HG02610 (cell line): ENCODE results near the gene GPR143.
"Not testable (repeated sequence)": the region's sequence is repeated elsewhere in the genome, so short reads cannot be mapped to it uniquely, and the experiment has no call there.

Source experiments
- ATAC-seq: cut with Tn5 transposase; IDR thresholded peaks from one replicate; pipeline ENCODE4 v1.9.1; 2021; ENCODE audit warnings: mild to moderate bottlenecking, moderate library complexity; ENCODE audit not compliant: unreplicated experiment

GPR143 gene

DNA sequence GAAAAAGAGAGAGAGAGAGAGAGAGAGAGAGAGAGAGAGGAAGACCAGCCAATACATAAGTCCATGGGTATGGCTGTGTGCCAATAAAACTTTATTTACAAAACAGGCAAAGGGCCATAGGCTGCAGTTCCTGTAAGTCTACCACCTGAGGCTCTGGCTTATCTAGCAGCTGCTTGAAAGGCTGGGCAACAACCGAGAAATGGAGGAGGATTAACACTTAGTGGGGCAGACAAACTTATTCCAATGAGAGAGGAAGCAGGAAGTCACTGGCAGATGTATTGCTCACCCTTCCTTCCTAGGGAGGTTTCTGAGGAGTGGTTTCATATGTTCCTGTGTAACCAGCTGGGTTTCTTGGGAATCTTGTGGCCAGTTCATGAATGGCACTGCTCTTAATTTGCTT is 4.7 kb upstream of the GPR143 start:
- ATAC-seq: no peak

- not testable (repeated sequence) for ATAC-seq
These were observed 2.7 kb upstream of the GPR143 start for GRCh38 chrX:9768321-9768839.

DNA sequence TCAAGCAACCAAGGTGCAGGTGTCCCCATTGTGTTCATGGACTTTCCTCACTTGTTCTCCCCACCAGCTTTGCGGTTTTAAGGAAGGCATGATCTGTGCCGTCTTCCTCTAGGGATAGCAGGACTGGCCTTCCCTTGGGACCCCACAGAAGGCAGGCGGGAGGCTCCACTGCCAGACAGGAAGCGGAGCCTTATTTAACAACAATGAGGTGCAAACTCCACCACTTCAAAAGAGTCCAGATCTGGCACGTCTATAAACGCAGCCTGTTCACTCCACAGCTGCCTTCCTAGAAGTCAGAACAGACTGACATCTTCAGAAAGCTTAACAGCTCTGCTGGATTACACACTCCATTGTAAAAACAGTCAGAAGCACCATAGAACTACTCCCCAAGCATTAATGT is 1.7 kb upstream of the GPR143 start:
- no peak for ATAC-seq

- ATAC-seq: no peak
These were observed 443 bp downstream of the GPR143 start for GRCh38 chrX:9765072-9765736.

GRCh38 chrX:9759337-9759736 is 6.3 kb downstream of the GPR143 start:
- no peak for ATAC-seq

DNA sequence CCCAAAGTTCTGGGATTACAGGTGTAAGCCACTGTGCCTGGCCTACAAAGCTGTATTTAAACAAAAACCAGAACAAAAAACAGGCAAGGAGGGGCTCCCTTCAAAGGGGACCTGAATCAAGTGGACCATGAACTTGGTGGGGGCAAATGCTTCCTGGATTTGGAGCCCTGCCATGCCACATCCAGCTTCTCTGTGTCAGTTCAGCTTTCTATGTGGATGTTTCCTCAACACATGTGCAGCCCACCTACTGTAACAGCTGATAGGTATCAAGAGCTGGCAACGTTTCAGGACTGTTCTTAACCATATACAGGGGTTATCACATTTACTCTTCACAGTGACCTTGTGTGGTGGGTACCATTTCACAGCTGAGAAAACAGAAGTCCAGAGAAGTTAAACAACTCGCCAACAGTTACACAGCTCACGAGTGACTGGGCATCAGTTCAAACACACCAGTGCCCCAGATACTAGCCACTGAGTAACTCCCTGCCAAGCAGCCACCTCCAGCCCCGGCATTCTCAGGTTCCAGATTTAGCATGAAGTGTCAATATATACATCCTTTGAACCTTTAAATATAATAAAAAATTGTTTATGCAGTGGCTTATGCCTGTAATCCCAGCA is 7.5 kb downstream of the GPR143 start:
- ATAC-seq: no peak

- no peak for ATAC-seq
These were observed 8.3 kb downstream of the GPR143 start for GRCh38 chrX:9757366-9757765.

DNA sequence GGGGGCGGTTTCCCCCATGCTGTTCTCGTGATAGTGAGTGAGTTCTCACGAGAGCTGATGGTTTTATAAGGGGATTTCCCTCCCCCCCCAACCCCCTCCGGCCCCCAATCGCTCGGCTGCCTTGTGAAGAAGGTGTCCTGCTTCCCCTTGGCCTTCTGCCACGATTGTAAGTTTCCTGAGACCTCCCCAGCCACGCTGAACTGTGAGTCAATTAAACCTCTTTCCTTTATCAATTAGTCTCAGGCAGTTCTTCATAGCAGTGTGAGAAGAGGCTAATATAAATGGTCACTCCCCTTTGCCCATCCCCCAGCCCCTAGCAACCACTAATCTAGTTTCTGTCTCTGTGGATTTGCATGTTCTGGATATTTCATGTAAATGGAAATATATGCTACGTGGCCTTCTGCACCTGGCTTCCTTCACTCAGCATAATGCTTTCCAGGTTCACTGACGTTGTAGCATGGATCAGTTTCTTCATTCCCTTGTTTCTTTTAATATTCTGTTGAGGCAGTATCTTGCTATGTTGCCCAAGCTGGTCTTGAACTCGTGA is 16.4 kb downstream of the GPR143 start:
- no peak for ATAC-seq

DNA sequence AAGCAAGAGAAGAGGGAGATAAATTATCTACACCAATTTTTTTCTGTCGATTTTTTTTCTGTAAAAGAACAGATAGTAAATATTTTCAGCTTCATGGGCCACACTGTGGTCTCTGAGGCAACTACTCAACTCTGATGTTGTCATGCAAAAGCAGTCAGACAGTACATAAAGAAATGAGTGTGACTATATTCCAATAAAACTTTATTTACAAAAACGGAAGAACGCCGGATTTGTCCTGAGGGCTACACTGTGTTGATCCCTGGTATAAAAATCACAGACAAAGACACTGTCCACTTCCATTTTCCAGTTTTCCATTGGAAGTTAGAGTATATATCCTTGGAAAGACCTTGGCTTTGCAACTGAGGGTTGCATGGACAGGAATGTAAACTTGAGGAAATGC is 18.0 kb downstream of the GPR143 start:
- ATAC-seq: no peak

GRCh38 chrX:9746148-9746888 is 19.3 kb downstream of the GPR143 start:
- ATAC-seq: no peak

DNA sequence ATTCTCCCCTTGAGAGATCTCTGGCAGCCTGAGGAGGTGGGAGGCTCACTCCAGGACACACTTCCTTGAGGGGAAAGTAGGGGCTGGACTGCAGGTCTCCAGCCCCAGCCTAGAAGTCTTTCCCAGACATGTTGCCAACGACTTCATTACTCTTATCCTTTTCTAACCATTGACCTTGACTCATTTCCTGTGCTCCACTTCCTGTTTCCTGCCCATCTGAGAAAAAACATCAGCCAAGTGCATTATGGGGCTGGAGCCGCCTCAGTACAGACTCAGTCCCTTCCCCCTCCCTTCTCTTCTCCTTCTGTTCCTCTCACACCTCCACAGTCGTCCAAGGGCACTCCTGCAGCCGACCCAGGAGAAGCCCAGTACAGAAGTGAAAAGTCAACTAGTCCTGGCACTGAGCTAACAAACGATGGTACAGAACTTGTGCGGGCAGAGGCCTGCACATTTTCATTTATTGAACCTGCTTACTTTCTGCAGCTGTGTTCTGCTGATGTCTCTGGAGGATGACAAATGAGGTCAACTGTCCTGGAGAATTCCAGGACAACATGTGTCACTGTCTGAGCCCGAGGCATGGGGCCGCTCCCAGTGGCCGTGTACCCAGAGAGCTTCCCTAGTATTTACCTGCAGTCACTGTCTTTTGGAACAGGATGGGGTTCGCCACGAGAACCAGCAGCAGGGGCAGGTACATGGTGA is 20.1 kb downstream of the GPR143 start:
- ATAC-seq: no peak

DNA sequence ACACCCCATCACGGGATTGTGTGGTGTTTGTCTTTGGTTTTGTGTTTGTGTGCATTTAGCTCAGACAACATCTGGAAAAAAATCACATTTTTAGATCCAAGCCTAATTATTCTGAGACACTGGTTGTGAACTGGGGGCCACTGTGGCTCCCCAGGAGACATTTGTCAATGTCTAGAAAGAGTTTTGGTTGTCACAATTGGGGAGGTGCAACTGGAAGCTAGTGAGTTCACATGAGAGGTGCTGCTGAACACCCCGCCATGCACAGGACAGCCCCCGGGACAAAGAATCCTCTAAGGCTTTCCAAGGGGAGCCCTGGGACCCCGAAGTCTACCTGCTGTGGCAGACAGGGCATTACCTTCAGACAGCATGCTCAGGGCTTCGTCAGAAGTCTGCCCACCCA is 26.5 kb downstream of the GPR143 start:
- no peak for ATAC-seq

DNA sequence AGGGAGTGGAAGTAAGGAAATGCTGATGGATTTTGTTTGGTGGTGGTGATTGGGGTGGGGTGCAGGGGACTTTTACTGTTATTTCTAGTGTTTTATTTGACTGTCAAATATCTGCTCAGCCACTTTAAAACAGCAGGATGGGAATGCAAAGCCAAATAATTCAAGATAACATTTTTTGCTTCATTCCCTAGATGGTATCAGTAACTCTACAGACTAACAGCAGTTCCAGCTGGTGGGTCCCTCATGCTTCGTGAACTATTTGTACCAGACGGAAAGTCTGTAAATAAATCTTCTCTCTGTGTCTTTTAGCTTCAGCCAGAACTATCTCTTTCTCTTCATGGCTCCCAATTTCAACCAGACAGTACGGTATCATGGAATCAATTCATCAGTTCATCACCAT is 27.5 kb downstream of the GPR143 start:
- no peak for ATAC-seq

- no peak for ATAC-seq
These were observed 28.3 kb downstream of the GPR143 start for GRCh38 chrX:9737363-9737762.

DNA sequence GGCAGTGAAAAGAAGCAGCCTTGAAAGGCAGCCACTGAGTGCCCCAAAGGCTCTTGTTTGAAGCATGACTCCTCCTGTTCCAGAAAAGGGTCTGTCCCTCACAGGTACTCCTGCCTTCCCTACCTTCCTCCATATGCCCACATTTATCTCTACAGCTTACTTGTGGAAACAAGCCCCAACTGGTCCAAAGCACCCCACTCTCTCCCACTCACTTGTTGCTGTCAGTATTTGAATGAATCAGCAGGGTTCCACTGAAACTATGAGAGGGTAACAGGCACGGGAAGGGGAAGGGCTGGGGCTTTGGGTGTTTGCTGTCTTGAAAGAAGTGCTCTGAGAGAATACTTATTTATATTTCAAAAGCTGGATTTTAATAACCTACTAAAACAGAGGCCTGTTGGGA is 34.9 kb downstream of the GPR143 start:
- no peak for ATAC-seq

DNA sequence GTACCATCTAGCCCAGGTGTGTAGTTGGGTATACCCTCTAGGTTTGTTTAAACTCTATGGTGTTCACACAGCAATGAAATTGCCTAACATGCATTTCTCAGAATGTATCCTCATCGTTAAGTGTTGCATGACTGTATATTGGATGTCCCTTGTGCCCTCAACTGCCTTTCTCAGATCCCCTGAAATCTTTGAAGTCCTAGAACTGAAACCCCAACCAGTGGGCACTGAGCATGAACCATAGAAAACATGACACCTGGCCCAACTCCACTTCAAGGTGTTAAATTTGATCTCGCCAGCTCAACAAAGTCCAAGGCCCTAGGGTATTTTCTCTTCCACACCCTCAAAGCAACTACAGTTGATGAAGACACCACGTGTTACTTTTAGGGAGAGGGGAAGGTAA is 35.6 kb downstream of the GPR143 start:
- no peak for ATAC-seq

DNA sequence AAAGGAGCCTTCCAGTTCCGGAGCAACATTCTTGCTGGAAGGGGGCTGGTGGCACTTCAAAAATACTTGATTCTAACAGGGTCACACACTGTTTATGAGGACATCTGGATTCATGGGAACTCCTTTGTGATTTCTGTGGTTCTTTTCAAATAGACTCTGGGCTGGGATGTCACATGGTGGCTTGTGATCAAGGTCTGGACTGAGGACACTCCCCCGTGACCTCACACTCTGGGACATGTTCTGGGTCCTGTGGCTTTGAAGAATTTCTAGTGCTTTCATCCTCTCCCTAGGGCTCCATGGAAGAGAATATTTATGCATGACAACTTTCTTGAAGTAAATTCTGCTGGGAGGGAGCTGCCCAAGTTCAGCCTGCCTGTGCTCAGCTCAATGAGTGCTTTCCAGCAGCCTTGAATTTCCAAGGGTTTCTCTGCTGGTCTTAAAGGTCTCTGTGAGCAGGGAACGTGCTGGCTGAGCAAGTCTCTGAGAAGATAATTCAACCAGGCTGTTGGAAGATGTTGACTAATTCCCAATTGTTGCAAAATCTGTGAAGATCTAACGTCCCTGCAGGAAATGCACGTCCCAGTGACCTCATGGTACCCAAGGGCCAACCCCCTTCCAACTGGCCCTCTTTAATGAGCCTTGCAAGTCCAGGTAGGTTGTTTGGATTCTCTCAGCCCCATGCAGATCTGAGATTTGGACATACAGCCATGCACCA is 36.3 kb downstream of the GPR143 start:
- no peak for ATAC-seq

DNA sequence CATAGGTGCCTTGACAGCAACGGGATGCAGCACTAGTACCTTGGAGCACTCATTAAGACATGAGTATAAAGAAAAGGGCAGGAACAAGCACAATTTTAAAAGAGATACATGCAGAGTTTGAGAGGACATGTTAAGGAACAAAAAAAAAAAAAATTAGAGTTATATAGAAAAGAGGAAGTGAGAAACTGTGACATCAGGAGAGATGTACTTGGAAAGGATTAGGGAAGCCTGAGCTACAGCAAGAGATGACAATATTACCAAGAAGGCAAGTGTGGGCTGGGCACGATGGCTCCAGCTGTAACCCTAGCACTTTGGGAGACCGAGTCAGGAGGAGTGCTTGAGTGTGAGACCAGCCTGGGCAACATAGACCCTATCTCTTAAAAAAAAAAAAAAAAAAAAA is 37.4 kb downstream of the GPR143 start:
- ATAC-seq: no peak

DNA sequence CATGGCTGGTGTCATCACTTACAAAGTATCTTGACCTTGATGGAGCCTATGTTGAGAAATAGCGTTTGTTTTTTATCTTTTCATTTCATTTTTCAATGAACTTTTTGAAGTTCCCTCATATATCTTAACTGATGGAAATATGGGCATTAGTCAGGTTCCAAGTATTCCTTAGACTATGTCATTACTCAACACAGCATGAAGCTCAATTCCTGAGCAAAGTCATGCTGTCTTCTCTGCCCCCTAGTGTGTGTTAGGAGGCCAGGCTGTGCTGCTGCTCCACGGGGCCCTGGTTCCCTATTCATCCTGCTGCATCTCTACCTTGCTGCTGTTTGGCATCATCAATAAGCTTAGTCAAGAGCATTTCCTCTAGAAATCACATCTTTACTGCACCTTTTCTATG is 40.9 kb downstream of the GPR143 start:
- ATAC-seq: no peak

GRCh38 chrX:9717376-9717775 is 48.3 kb downstream of the GPR143 start:
- ATAC-seq: no peak

DNA sequence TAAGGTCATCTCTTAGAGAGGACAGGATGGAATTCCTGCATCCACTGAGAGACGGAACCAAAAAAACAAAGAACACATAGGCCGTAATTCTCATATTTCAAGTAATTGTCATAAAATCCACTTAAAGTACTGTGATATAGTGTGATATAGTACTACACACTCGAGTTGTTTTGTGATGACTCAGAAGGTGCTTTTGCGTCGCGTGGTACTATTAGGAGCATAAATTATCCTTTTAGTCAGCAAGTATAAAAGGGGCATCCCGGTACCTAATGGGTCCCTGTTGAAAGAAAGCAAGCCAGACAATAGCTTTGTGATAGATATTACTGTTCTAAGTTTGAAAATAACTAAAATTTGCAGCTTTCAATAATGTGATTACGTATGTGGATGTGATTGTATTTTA is 55.3 kb downstream of the GPR143 start:
- peak; percentile 70 for ATAC-seq
